H1 (cell line): ENCODE data around the gene PCAT7. TPM values are rescaled to one million over a fixed set of nuclear protein-coding genes. Genes with fewer than 3 reads are reported as not detected.

Experiments used
- CEBPB ChIP-seq: IDR thresholded peaks from 2 replicates; pipeline ENCODE4 v1.6.1; 2012; ENCODE audit warnings: low read depth, low read length
- CHD7 ChIP-seq: fragments of 300-600 bp; sonication (generic); IDR thresholded peaks from 2 replicates; pipeline ENCODE4 v1.7.1; 2012; ENCODE audit warnings: low read length, moderate library complexity, mild to moderate bottlenecking, inconsistent platforms; ENCODE audit not compliant: insufficient replicate concordance
- MAFK ChIP-seq: IDR thresholded peaks from 2 replicates; pipeline ENCODE4 v1.6.1; 2012; ENCODE audit warnings: low read depth, mild to moderate bottlenecking, improper control_type of control experiment, low read length
- NANOG ChIP-seq: IDR thresholded peaks from 2 replicates; pipeline ENCODE4 v1.6.1; 2011; ENCODE audit warnings: low read length, low read depth, mild to moderate bottlenecking, inconsistent platforms; ENCODE audit not compliant: insufficient read depth, poor library complexity, severe bottlenecking
- TAF1 ChIP-seq: IDR thresholded peaks from 2 replicates; pipeline ENCODE4 v1.6.1; 2011; ENCODE audit warnings: mild to moderate bottlenecking, low read depth, low read length
- TAF7 ChIP-seq: optimal IDR thresholded peaks from 2 replicates; pipeline ENCODE3; 2011; ENCODE audit warnings: low read depth, mild to moderate bottlenecking, inconsistent platforms, low read length, moderate library complexity, borderline replicate concordance
- polyA plus RNA-seq, 7 experiments: library from polyadenylated mRNA; depleted of rRNA in 3 of 7; stranded (reverse) in 5 of 7; unstranded in 2 of 7; fragments of >200 nt in 5 of 7; fragments of 200-250 nt in 2 of 7; gene quantifications; 1 replicate in 5 of 7; 2 replicates in 1 of 7; 4 replicates in 1 of 7; pipeline versions ENCODE4 v1.2.1 to v1.2.3, GENCODE V29; 2011 to 2013; ENCODE audit warnings: missing spikeins in 2 of 7, mixed read lengths in 2 of 7
- total RNA-seq: library from RNA; stranded (reverse); fragmentation: NEBNext Ultra II Directional; extraction: Animal tissue kit (Norgen Biotek cat#: 25700); gene quantifications from 2 replicates; pipeline ENCODE4 v1.2.1, GENCODE V29; 2021

PCAT7 gene
- total and polyA plus RNA-seq, 2 of the 8 experiments (the other 6 are each of a cell fraction or from before 2014, with no cell fraction given) = 3.2 to 4.1 TPM

- TF ChIP-seq NANOG (no peak), TAF1 (no peak), MAFK (no peak), CEBPB (no peak), CHD7 (no peak), TAF7 (no peak)
- TF ChIP-seq, all 59 proteins: peak for 0
Measured at GRCh38 chr9:94600258-94600657, 45.4 kb downstream of the PCAT7 start (continued).
